Chondrocyte (in vitro differentiated cells): ENCODE results near the gene AGPAT1. TPM values are rescaled to one million over a fixed set of nuclear protein-coding genes. Genes with fewer than 3 reads are reported as not detected.

Source experiments
- DNase-seq: peaks from one replicate; pipeline ENCODE4 v3.0.0; 2021; ENCODE audit warnings: mixed read lengths, low spot score
- H3K27ac Mint-ChIP-seq: one replicate; pipeline ENCODE4 v1.8.0; 2021; ENCODE audit warnings: mild to moderate bottlenecking, moderate library complexity, mixed read lengths; ENCODE audit not compliant: unreplicated experiment
- H3K27me3 Mint-ChIP-seq: 2 replicates; pipeline ENCODE4 v1.8.0; 2021; ENCODE audit warnings: low read depth, mixed read lengths
- H3K36me3 Mint-ChIP-seq: 2 replicates; pipeline ENCODE4 v1.8.0; 2021; ENCODE audit warnings: low read depth, mixed read lengths
- H3K4me1 Mint-ChIP-seq: 2 replicates; pipeline ENCODE4 v1.8.0; 2021; ENCODE audit warnings: low read depth, mild to moderate bottlenecking, mixed read lengths
- H3K4me3 Mint-ChIP-seq: one replicate; pipeline ENCODE4 v1.8.0; 2021; ENCODE audit warnings: mild to moderate bottlenecking, moderate library complexity, mixed read lengths; ENCODE audit not compliant: unreplicated experiment
- H3K9me3 Mint-ChIP-seq: 2 replicates; pipeline ENCODE4 v1.8.0; 2021; ENCODE audit warnings: low read depth, mixed read lengths
- CTCF ChIP-seq: fragments of 200-600 bp; sonication (generic); IDR thresholded peaks from 2 replicates; pipeline ENCODE4 v1.5.0; 2021; ENCODE audit warnings: antibody characterized with exemption, mild to moderate bottlenecking, moderate library complexity
- microRNA-seq: library from miRNA; unstranded; fragments of <30 nt; microRNA quantifications from one replicate; pipeline ENCODE4 v1.2.0, GENCODE V29; 2020; ENCODE audit warnings: borderline number of aligned reads
- total RNA-seq: library from RNA; stranded (reverse); gene quantifications from 3 replicates; pipeline ENCODE4 v1.2.1, GENCODE V29; 2021

The AGPAT1 gene
- total RNA-seq, 1 donor from 2014 or later, result 67.0 TPM

GRCh38 chr6:32126880-32127279, 49.0 kb downstream of the AGPAT1 start:
- no peaks in the 10 kb centered on the region for H3K27me3 Mint-ChIP-seq
- H3K4me1 Mint-ChIP-seq, result peaks cover 34% of the 10 kb centered on the region
- TF ChIP-seq CTCF, result no peak
- H3K27ac Mint-ChIP-seq, result peak overlapping the region; percentile 99
- DNase-seq, result no peak
- H3K4me3 Mint-ChIP-seq, result peak overlapping the region; percentile 99
- peaks cover 13% of the 10 kb centered on the region for H3K36me3 Mint-ChIP-seq
- no peaks in the 10 kb centered on the region for H3K9me3 Mint-ChIP-seq

DNA sequence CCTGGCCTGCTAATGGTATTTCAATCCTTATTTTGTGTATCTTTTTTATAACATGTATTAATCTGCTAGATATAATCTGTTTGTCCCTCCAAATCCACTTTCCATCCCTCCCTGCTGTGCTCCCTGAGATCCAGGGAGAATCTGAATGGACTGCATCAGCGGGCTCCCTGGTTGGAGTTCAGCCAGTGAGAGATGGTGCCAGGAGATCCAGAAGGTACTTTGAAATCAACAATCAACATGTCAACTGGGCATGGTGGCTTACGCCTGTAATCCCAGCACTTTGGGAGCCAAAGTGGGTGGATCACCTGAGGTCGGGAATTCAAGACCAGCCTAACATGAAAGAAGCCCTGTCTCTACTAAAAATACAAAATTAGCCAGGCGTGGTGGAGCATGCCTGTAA, 52.2 kb downstream of the AGPAT1 start:
- DNase-seq, result no peak
- Mint-ChIP-seq H3K36me3 (peaks cover 23% of the 10 kb centered on the region), H3K27ac (no peak overlapping the region), H3K9me3 (no peaks in the 10 kb centered on the region), H3K4me1 (peaks cover 30% of the 10 kb centered on the region), H3K27me3 (no peaks in the 10 kb centered on the region), H3K4me3 (no peak overlapping the region)
- TF ChIP-seq CTCF, result no peak

GRCh38 chr6:32120573-32121059, 55.3 kb downstream of the AGPAT1 start:
- no peak for TF ChIP-seq CTCF
- Mint-ChIP-seq H3K9me3 (no peaks in the 10 kb centered on the region), H3K27ac (no peak overlapping the region), H3K4me1 (peaks cover 13% of the 10 kb centered on the region), H3K4me3 (no peak overlapping the region), H3K36me3 (peaks cover 30% of the 10 kb centered on the region), H3K27me3 (no peaks in the 10 kb centered on the region)
- no peak for DNase-seq

GRCh38 chr6:32118782-32119628, 56.9 kb downstream of the AGPAT1 start:
- no peak for DNase-seq
- peak; percentile 91 for TF ChIP-seq CTCF
- Mint-ChIP-seq H3K4me1 (peaks cover 23% of the 10 kb centered on the region), H3K27ac (peak overlapping the region; percentile 83), H3K4me3 (no peak overlapping the region), H3K9me3 (no peaks in the 10 kb centered on the region), H3K36me3 (peaks cover 24% of the 10 kb centered on the region), H3K27me3 (no peaks in the 10 kb centered on the region)

Small RNA genes lying within 50 kb of the gene (microRNA-seq; reads per million reads assigned to microRNA genes)
- gene MIR6721, result 3.3 reads per million
- not detected for gene MIR6833

Other genes starting within 250 kb of the AGPAT1 start
- 0.52 to 1.5 TPM (median 0.56 TPM) in 3 replicates for gene C2, start 248.4 kb downstream of the AGPAT1 start, total RNA-seq
- gene CFB, start 230.0 kb downstream of the AGPAT1 start, total RNA-seq, result 2.3 to 3.2 TPM (median 2.6 TPM) in 3 replicates
- gene NELFE, start 217.1 kb downstream of the AGPAT1 start, total RNA-seq, result 43.5 to 59.3 TPM (median 50.6 TPM) in 3 replicates
- 56.9 to 85.6 TPM (median 61.2 TPM) in 3 replicates for gene SKIC2, start 216.9 kb downstream of the AGPAT1 start, total RNA-seq
- gene DXO, start 203.9 kb downstream of the AGPAT1 start, total RNA-seq, result 15.8 to 25.9 TPM (median 19.3 TPM) in 3 replicates
- 7.2 to 13.3 TPM (median 10.5 TPM) in 3 replicates for gene C4A, start 194.0 kb downstream of the AGPAT1 start, total RNA-seq
- 7.3 to 10.3 TPM (median 9.6 TPM) in 3 replicates for gene C4B, start 161.3 kb downstream of the AGPAT1 start, total RNA-seq
- gene CYP21A2, start 137.7 kb downstream of the AGPAT1 start, total RNA-seq, result 0.30 to 0.68 TPM (median 0.41 TPM) in 3 replicates
- 1.9 to 2.9 TPM (median 2.3 TPM) in 3 replicates for gene TNXB, start 66.7 kb downstream of the AGPAT1 start, total RNA-seq
- gene ATF6B, start 47.8 kb downstream of the AGPAT1 start, total RNA-seq, result 68.0 to 86.5 TPM (median 68.7 TPM) in 3 replicates
- gene FKBPL, start 45.8 kb downstream of the AGPAT1 start, total RNA-seq, result 4.3 to 6.3 TPM (median 4.9 TPM) in 3 replicates
- gene PRRT1, start 24.1 kb downstream of the AGPAT1 start, total RNA-seq, result 0.73 to 1.6 TPM (median 1.3 TPM) in 3 replicates
- gene PPT2, start 21.9 kb downstream of the AGPAT1 start, total RNA-seq, result 35.6 to 37.9 TPM (median 35.8 TPM) in 3 replicates
- gene EGFL8, start 11.5 kb downstream of the AGPAT1 start, total RNA-seq, result 14.3 to 16.3 TPM (median 15.4 TPM) in 3 replicates
- 45.2 to 48.0 TPM (median 45.2 TPM) in 3 replicates for gene RNF5, start 2.3 kb upstream of the AGPAT1 start, total RNA-seq
- gene AGER, start 8.2 kb upstream of the AGPAT1 start, total RNA-seq, result 2.6 to 4.9 TPM (median 3.6 TPM) in 3 replicates
- gene PBX2, start 14.1 kb upstream of the AGPAT1 start, total RNA-seq, result 58.6 to 66.5 TPM (median 66.3 TPM) in 3 replicates
- gene GPSM3, start 16.6 kb upstream of the AGPAT1 start, total RNA-seq, result 3.6 to 5.6 TPM (median 5.4 TPM) in 3 replicates
- 0.82 to 1.6 TPM (median 1.4 TPM) in 3 replicates for gene NOTCH4, start 48.0 kb upstream of the AGPAT1 start, total RNA-seq
- gene TSBP1, start 195.8 kb upstream of the AGPAT1 start, total RNA-seq, result not detected in 3 replicates
- gene BTNL2, start 231.1 kb upstream of the AGPAT1 start, total RNA-seq, result not detected in 3 replicates